Choroid plexus epithelial cell (primary cell): ENCODE data around the gene RBM18.
A peak's percentile ranks its signal among the peaks of the same experiment; 100 is the strongest.

Experiments
- DNase-seq: peaks from one replicate; pipeline ENCODE4 v3.0.0-alpha.2; 2010; ENCODE audit warnings: low read depth
- H3K4me3 ChIP-seq: 2 replicates; pipeline ENCODE4 v1.5.1; 2011; ENCODE audit warnings: low read depth, mild to moderate bottlenecking, control low read depth, low read length, moderate library complexity
- TF ChIP-seq, protein P1 (sequence below): conservative IDR thresholded peaks from 2 replicates; pipeline ENCODE4 v1.5.1; 2011; ENCODE audit warnings: low read depth, mild to moderate bottlenecking, control low read depth, inconsistent platforms, low read length, moderate library complexity

Gene RBM18

GRCh38 chr9:122213589-122214413 lies 50.8 kb downstream of the RBM18 start:
- TF ChIP-seq, protein P1, sequence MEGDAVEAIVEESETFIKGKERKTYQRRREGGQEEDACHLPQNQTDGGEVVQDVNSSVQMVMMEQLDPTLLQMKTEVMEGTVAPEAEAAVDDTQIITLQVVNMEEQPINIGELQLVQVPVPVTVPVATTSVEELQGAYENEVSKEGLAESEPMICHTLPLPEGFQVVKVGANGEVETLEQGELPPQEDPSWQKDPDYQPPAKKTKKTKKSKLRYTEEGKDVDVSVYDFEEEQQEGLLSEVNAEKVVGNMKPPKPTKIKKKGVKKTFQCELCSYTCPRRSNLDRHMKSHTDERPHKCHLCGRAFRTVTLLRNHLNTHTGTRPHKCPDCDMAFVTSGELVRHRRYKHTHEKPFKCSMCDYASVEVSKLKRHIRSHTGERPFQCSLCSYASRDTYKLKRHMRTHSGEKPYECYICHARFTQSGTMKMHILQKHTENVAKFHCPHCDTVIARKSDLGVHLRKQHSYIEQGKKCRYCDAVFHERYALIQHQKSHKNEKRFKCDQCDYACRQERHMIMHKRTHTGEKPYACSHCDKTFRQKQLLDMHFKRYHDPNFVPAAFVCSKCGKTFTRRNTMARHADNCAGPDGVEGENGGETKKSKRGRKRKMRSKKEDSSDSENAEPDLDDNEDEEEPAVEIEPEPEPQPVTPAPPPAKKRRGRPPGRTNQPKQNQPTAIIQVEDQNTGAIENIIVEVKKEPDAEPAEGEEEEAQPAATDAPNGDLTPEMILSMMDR = no peak
- DNase-seq = no peak
- peak overlapping the region; percentile 22 for H3K4me3 ChIP-seq

DNA sequence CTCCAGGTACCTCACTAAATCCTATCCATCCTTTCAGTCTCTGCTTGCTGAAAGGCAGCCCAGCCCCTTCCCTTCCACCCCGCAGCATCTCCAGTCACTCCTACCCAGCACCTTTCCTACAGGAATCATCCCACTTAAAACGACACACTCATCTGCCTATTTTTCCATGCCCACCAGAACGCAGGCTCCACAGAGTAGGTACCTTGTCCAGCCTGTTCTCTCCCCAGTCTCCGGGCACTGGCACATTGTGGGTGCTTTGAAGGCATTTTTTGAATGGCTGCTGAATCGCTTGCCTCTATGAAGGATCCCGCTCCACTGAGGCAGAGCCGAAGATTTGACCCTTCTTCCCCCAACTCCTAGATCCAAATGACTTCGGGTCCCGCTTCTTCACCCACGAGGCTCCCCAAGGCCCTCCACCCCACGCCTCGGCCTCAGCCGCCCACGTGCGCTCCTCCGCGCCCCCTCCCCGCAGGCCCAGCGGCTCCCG lies 51.5 kb downstream of the RBM18 start:
- no peak for DNase-seq
- H3K4me3 ChIP-seq = no peak overlapping the region
- TF ChIP-seq, protein P1 = no peak

- TF ChIP-seq, protein P1 = no peak
- H3K4me3 ChIP-seq = no peak overlapping the region
- DNase-seq = no peak
Observed at GRCh38 chr9:122212473-122213004, 52.1 kb downstream of the RBM18 start.

DNA sequence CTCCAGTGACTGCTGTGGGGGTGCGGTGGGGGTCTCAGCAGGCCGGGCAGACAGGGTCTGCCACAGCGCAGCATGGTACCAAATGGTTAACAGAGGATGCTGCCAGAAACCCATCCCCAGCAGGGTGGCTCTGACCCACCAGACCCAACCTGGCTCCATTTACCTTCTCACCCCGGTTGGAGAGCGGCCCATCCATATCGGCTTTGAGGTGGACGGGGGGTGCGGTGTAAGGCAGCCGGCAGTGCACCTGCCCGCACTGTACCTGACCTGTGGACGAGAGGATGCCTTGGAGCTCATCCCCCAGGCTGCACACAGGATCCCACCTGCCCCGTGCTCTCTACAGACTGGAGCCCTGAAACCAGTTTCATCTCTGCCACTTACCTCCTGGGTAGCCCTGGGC lies 55.2 kb downstream of the RBM18 start:
- no peak for DNase-seq
- TF ChIP-seq, protein P1 = no peak
- H3K4me3 ChIP-seq = no peak overlapping the region

GRCh38 chr9:122207096-122207495 lies 57.5 kb downstream of the RBM18 start:
- no peak for DNase-seq
- TF ChIP-seq, protein P1 = no peak
- no peak overlapping the region for H3K4me3 ChIP-seq

DNA sequence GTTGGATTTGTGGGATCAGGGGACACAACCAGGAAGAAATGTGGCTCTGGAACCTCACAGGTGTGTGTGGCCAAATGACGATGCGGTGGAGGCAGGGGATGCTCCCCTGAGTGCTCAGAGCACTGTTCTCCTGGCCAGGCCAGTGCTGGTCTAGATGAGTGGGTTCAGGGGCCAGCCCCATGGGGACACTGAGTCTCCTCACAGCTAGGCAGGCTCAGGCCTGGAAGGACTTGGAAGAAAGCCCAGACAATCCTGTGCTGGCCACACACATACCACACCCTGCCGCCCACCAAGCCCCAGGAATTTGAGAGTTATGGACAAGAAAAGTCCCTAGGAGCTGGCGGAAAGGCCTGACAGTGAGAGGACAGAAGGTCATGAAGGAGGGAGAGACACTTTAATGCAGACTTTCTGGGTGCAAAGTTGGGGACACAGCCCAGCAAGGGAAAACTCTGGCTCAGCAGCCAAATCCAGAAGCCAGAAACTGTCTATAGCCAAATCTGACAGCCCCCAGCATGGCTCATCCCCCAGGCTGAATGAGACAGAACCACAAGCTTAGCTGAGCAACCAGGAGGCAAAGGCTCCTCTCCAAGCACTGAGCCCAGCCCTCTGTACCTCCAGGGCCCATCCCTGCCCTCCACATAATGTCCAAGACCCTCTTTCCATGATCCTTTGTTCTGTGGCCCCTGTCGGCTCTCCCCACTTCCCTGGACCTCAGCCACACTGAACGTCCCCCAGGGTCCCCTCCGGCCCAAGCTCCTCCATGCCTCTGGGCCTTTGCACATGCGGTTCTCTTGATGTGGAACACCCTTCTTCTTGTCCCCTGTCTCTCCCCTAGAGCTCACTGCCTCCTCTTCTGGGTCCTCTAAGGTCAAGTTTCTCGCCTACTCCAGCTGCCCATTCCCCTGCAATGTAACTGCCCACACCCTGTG lies 58.3 kb downstream of the RBM18 start:
- peak; percentile 89 for DNase-seq
- TF ChIP-seq, protein P1 = no peak
- H3K4me3 ChIP-seq = no peak overlapping the region
